ENCODE data around the gene CASKIN1.
"Not testable (repeated sequence)": the region's sequence is repeated elsewhere in the genome, so short reads cannot be mapped to it uniquely, and the experiment has no call there.

CASKIN1 gene

GRCh38 chr16:2209258-2210008, 13.0 kb upstream of the CASKIN1 start:
- DNase-seq, result no peak

DNA sequence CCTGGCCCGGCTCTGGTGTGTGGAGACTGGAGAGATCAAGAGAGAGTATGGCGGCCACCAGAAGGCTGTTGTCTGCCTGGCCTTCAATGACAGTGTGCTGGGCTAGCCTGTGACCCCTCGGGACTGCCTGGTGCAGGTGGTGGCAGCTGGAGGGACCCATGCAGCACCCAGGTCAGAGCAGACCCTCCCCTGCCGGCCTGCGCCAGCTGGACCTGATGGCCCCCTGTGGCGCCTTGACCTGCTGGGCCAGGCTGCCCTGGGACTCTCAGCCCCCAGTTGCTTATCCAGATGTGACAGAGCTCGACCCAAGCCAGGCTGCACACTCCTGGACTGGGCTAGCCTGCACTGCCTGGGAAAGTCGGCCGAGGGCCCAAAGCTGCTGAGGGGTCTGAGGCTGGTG, 12.4 kb upstream of the CASKIN1 start:
- no peak for DNase-seq

GRCh38 chr16:2208308-2208707, 11.9 kb upstream of the CASKIN1 start:
- no peak for DNase-seq

DNA sequence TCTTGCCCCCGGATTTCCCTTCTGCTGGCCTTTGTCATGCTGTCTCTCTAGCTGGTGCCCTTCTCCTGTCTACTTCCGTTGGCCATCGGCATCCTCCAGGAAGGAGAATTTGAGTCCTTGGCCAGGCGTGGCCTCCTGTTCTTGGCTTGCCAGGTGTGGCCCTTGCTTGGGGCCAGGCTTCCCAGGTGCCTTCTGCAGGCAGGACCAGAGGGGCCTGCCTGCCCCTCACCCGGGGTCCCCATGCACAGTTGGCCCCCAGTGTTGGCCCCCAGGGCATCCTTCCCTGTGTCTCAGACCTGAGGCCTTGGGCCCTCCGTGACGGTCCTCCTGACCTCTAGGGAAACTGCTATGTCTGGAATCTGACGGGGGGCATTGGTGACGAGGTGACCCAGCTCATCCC, 11.5 kb upstream of the CASKIN1 start:
- no peak for DNase-seq

GRCh38 chr16:2206780-2207433, 10.5 kb upstream of the CASKIN1 start:
- DNase-seq, result no peak

DNA sequence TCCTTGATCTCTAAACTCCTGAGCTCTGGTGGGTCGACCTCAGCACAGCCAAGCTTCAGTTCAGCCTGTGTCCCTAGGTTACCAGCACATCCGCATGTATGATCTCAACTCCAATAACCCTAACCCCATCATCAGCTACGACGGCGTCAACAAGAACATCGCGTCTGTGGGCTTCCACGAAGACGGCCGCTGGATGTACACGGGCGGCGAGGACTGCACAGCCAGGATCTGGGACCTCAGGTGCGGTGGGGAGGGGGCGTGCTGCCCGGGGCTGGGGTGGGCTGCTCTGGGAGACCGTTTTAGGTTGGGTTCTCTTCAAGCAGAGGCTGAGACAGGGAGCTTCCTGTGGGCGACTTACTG, 10.0 kb upstream of the CASKIN1 start:
- DNase-seq, result no peak

DNA sequence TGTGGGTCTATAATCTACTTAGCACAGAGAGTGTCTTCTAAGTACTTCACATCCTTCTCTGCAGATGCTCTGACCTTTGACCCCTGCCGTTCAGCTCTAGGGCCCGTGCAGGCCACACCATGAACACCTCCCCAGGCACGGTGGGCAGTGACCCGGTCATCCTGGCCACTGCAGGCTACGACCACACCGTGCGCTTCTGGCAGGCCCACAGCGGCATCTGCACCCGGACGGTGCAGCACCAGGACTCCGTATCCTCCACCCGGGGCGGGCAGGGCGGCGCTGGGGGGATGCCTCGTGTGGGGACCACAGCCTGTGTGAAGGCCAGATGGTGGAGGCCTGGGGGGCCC, 9.5 kb upstream of the CASKIN1 start:
- no peak for DNase-seq

- DNase-seq, result peak; percentile 91
Measured at GRCh38 chr16:2205104-2205966, 8.9 kb upstream of the CASKIN1 start, which contains the start of gene MLST8. TSS of gene MLST8 (plus strand) at chr16:2205454. CDS start at chr16:2206086, 632 bp downstream.

DNA sequence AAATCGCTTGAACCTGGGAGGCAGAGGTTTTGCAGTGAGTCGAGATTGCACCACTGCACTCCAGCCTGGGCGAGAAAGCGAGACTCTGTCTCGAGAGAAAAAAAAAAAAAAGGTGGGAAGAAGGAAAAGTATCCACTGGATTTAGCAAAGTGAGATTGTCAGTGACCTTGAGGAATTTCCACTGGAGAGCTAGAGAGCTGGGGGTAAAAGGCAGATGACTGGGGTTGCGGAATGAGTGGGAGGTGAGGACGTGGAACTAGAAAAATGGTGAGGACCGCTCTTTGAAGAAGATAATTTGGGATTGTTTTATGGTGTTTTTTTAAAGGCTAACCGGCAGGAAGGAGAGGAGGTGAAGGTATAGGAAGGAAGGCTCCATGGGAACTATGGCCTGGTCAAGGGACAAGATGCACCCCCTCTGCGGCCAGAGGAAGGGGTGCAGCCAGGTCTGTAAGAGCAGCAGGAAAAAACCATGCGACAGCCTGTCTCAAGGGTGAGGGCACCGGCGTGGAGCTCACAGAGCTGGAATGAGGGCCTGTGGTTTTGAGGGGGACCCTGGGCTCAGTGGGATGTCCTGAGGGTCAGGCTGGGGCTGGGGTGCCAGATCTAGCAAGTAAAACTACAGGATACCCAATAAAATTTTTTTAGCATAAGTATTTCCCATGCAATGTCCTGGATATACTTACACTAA, 8.2 kb upstream of the CASKIN1 start:
- no peak for DNase-seq

GRCh38 chr16:2203119-2203688, 6.8 kb upstream of the CASKIN1 start:
- DNase-seq, result not testable (repeated sequence)

- DNase-seq, result no peak
Measured at GRCh38 chr16:2200313-2200712, 3.9 kb upstream of the CASKIN1 start.

- DNase-seq, result no peak
Measured at GRCh38 chr16:2199621-2200139, 3.3 kb upstream of the CASKIN1 start.

DNA sequence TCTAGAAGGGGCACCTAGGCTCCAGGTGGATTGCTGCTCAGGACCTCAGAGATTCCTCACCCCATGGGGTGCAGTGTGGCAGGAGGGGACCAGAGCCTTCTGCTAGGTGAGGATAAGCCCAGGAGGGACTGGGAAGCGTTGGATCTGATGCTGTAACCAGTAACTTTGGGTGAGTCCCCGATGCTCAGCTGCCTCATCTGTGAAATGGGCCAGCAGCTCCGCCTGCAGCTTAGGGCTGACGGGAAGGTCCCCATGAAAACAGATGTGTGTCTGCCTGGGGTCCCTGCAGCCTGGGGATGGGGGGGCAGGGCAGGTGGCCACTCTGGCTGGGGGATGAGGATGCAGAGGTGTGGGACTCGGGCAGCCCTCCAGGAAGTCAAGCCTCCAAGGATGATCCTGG, 2.7 kb upstream of the CASKIN1 start:
- DNase-seq, result no peak

- DNase-seq, result no peak
Measured at GRCh38 chr16:2198283-2198682, 1.9 kb upstream of the CASKIN1 start.

DNA sequence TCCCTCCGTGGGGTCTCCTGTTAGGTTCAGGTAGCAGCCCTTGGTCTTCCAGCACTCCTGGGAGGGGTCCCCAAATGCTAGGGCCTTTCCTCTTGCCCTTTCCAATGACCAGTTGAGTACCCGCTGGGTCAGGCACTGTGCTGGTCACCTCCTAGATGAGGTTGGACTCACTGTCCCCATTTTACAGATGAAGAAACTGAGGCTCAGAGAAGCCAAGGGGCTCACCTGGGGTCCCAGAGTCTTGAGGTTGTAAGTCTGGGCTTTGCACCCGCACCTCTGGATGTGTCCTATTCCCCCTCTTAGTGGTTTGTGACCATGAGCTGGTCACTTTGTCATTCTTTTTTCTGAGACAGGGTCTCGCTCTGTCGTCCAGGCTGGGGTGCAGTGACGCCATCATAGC, 1.4 kb upstream of the CASKIN1 start:
- DNase-seq, result no peak

- DNase-seq, result no peak
Measured at GRCh38 chr16:2196981-2197511, 641 bp upstream of the CASKIN1 start.

DNA sequence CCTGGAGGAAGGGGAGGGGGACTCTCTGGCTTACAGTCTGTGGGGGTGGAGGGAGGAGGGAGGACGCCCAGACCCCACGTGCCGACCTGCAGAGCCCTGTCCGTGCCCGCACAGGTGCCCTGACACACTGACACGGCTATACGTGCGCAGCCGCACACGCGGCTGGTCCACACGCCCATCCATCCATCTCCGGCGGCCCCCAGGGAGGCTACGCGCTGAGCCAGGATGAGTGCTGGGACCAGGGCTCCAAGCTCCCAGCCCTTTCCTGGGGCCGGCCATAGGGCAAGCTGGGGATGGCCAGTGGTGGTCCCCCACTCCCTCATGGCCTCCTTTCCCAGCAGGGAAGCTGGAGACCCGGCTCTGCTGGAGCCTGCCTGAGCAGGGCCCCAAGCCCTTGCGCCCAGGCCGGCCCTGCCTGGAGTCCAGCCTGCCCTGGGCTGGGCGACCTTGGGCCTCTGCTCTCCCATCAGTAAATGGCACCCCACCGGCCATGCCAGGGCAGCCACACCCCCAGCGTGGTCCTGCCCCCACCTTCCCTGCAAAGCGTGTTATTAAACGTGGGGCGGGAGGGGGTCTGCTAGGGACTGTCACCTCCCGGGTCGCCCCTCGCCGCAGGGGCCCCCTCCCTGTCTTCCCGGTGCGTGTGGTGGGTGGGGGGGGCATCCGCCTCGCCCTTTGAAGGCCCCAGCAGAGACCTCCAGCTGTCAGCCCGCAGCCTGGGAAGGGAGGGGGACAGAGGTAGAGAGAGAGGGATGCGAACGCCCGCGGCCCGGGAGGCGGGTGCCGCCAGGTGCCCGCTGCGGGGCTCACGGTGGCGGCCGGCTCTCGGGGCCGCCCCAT, 863 bp downstream of the CASKIN1 start:
- no peak for DNase-seq

GRCh38 chr16:2194852-2195321, 1.5 kb downstream of the CASKIN1 start:
- DNase-seq, result peak; percentile 64

GRCh38 chr16:2194166-2194834, 2.1 kb downstream of the CASKIN1 start:
- no peak for DNase-seq

GRCh38 chr16:2191446-2191706, 5.0 kb downstream of the CASKIN1 start:
- no peak for DNase-seq
